GM12878 (cell line): ENCODE data around the gene ASB3. TPM values are rescaled to one million over a fixed set of nuclear protein-coding genes. Genes with fewer than 3 reads are reported as not detected.

Source experiments
- ATAC-seq: fragments of 200-7000 bp; cut with Tn5 transposase; 3 replicates; pipeline ENCODE4 v1.9.1; 2020; ENCODE audit warnings: mild to moderate bottlenecking, moderate library complexity
- BruUV-seq: library from RNA; stranded (reverse); fragments of 400-500 nt; replicated peaks from 2 replicates; lab custom pipeline; 2021; lab: Mats Ljungman, UMichigan
- CTCF ChIA-PET: fragments of 300-600 bp; sonication (Branson Sonifier 250); formaldehyde crosslinking; extraction: SDS; loops from one replicate; lab custom pipeline; 2021; ENCODE audit warnings: inconsistent platforms; lab: Yijun Ruan, JAX
- POLR2A ChIA-PET: fragments of 350-600 bp; formaldehyde crosslinking; extraction: SDS; loops from one replicate; lab custom pipeline; 2021; ENCODE audit warnings: inconsistent platforms; lab: Charles Lee
- RAD21 ChIA-PET: fragments of 300-600 bp; sonication (Branson Sonifier 250); formaldehyde crosslinking; loops from one replicate; lab custom pipeline; 2023; ENCODE audit warnings: antibody characterized with exemption; ENCODE audit not compliant: unreplicated experiment; lab: Charles Lee
- SMC1A ChIA-PET: fragments of 300-600 bp; sonication (Branson Sonifier 250); formaldehyde crosslinking; loops from one replicate; lab custom pipeline; 2023; ENCODE audit not compliant: unreplicated experiment, uncharacterized antibody; lab: Charles Lee
- DNase-seq: peaks from one replicate; pipeline ENCODE4 v3.0.0-alpha.2; 2011; ENCODE audit warnings: low read depth, low spot score
- FAIRE-seq: peaks from 3 replicates; lab custom pipeline; 2011; peaks lifted over from hg19 to GRCh38; lab: Jason Lieb, UNC
- H2AFZ ChIP-seq: 2 replicates; pipeline ENCODE4 v1.6.0; 2011; ENCODE audit warnings: low read depth, low read length, control low read depth; ENCODE audit not compliant: control insufficient read depth
- H3K27ac ChIP-seq: 2 replicates; pipeline ENCODE4 v1.5.1; 2011; ENCODE audit warnings: control low read depth; ENCODE audit not compliant: control insufficient read depth, insufficient read depth
- H3K27me3 ChIP-seq, 2 experiments: replicated peaks in 1 of 2; 2 replicates each; pipeline versions ENCODE4 v1.6.0 to v1.6.1; 2011; ENCODE audit warnings: low read length in 1 of 2; ENCODE audit not compliant: control insufficient read depth in 2 of 2, insufficient read depth in 2 of 2
- H3K36me3 ChIP-seq, 2 experiments: 2 replicates each; pipeline ENCODE4 v1.5.1; 2011; ENCODE audit warnings: low read length in 1 of 2; ENCODE audit not compliant: control insufficient read depth in 2 of 2, insufficient read depth in 2 of 2
- H3K4me1 ChIP-seq: 2 replicates; pipeline ENCODE4 v1.6.1; 2011; ENCODE audit warnings: mild to moderate bottlenecking, low read length, moderate library complexity, mixed read lengths; ENCODE audit not compliant: control insufficient read depth, insufficient read depth
- H3K4me2 ChIP-seq: 2 replicates; pipeline ENCODE4 v1.6.0; 2011; ENCODE audit warnings: control low read depth; ENCODE audit not compliant: control insufficient read depth, insufficient read depth
- H3K4me3 ChIP-seq: fragments of 200-600 bp; sonication (generic); 2 replicates; pipeline ENCODE4 v1.5.1; 2016
- H3K79me2 ChIP-seq: 2 replicates; pipeline ENCODE4 v1.6.0; 2011; ENCODE audit warnings: low read length; ENCODE audit not compliant: control insufficient read depth, insufficient read depth
- H3K9ac ChIP-seq: 2 replicates; pipeline ENCODE4 v1.8.0; 2011; ENCODE audit warnings: low read length, control low read depth, mixed read lengths; ENCODE audit not compliant: control insufficient read depth, insufficient read depth
- H3K9me3 ChIP-seq: replicated peaks from 3 replicates; pipeline ENCODE4 v1.5.1; 2011; ENCODE audit warnings: mild to moderate bottlenecking, low read length; ENCODE audit not compliant: control insufficient read depth, insufficient read depth
- H4K20me1 ChIP-seq: 2 replicates; pipeline ENCODE4 v1.6.0; 2011; ENCODE audit not compliant: control insufficient read depth, insufficient read depth
- ELK1 ChIP-seq: IDR thresholded peaks from 2 replicates; pipeline ENCODE4 v1.6.1; 2012; ENCODE audit warnings: low read depth, low read length, improper control_type of control experiment
- ETV6 ChIP-seq, 2 experiments: fragments of 450-650 bp in 1 of 2; IDR thresholded peaks in 1 of 2; conservative IDR thresholded peaks in 1 of 2; 2 replicates each; pipeline ENCODE4 v1.6.1; 2014; ENCODE audit warnings: antibody characterized with exemption in 1 of 2, borderline replicate concordance in 1 of 2, low read depth in 1 of 2, mild to moderate bottlenecking in 1 of 2, moderate library complexity in 1 of 2
- EZH2 ChIP-seq: IDR thresholded peaks from 2 replicates; pipeline ENCODE4 v1.6.1; 2012; ENCODE audit warnings: low read depth, mild to moderate bottlenecking, control low read depth, inconsistent platforms, low read length, borderline replicate concordance; ENCODE audit not compliant: control insufficient read depth
- NR2C2 ChIP-seq: IDR thresholded peaks from 2 replicates; pipeline ENCODE4 v1.6.1; 2011; ENCODE audit warnings: borderline replicate concordance, low read depth; ENCODE audit not compliant: control insufficient read depth, insufficient read length
- PBX3 ChIP-seq: IDR thresholded peaks from 2 replicates; pipeline ENCODE4 v1.6.1; 2011; ENCODE audit warnings: mild to moderate bottlenecking, low read depth, low read length, moderate library complexity; ENCODE audit not compliant: insufficient replicate concordance
- POU2F2 ChIP-seq: IDR thresholded peaks from 3 replicates; pipeline ENCODE4 v1.6.1; 2011; ENCODE audit warnings: low read depth, mild to moderate bottlenecking, low read length, borderline replicate concordance
- PRDM15 ChIP-seq: fragments of 450-650 bp; formaldehyde crosslinking; IDR thresholded peaks from 2 replicates; pipeline ENCODE4 v1.4.0; 2020; ENCODE audit warnings: mild to moderate bottlenecking, moderate library complexity
- RUNX3 ChIP-seq: IDR thresholded peaks from 2 replicates; pipeline ENCODE4 v1.6.1; 2012; ENCODE audit warnings: low read length, inconsistent platforms
- SMARCA5 ChIP-seq: fragments of 450-650 bp; IDR thresholded peaks from 2 replicates; pipeline ENCODE4 v1.6.1; 2017; ENCODE audit warnings: mild to moderate bottlenecking
- SREBF1 ChIP-seq: IDR thresholded peaks from 2 replicates; pipeline ENCODE4 v1.6.1; 2012; ENCODE audit warnings: mild to moderate bottlenecking, low read length
- TAF1 ChIP-seq: IDR thresholded peaks from 2 replicates; pipeline ENCODE4 v1.6.1; 2011; ENCODE audit warnings: mild to moderate bottlenecking, low read depth, low read length, borderline replicate concordance
- ZNF274 ChIP-seq: IDR thresholded peaks from one replicate; pipeline ENCODE4 v1.8.0; 2011; ENCODE audit not compliant: insufficient read length, insufficient read depth
- ZNF384 ChIP-seq: IDR thresholded peaks from 2 replicates; pipeline ENCODE4 v1.6.1; 2012; ENCODE audit warnings: low read depth, mild to moderate bottlenecking, low read length, improper control_type of control experiment, borderline replicate concordance
- ZSCAN29 ChIP-seq: fragments of 450-650 bp; IDR thresholded peaks from 2 replicates; pipeline ENCODE4 v1.6.1; 2017; ENCODE audit warnings: mild to moderate bottlenecking, moderate library complexity
- WGBS: methylation state at CpG from one replicate; pipeline ENCODE4 v1.1.6; 2016; ENCODE audit warnings: low lambda C conversion rate; ENCODE audit not compliant: insufficient replicate concordance, insufficient coverage; ENCODE audit errors: missing lambda C conversion rate; 5-methylcytosine and 5-hydroxymethylcytosine counted together
- in situ Hi-C: fragments of 300-500 bp; cut with MboI; formaldehyde crosslinking; loops from 9 replicates; pipeline ENCODE4 v1.14.3; 2018; ENCODE audit warnings: mixed read lengths
- intact Hi-C: fragments of 100-400 bp; cut with micrococcal nuclease; formaldehyde crosslinking; loops from one replicate; pipeline ENCODE4 v1.14.2; 2022; ENCODE audit not compliant: unreplicated experiment
- polyA plus RNA-seq, 11 experiments: library from polyadenylated mRNA; depleted of rRNA in 4 of 11; unstranded in 6 of 11; stranded (reverse) in 5 of 11; fragments of >200 nt; fragmentation: Nextera tagmentation in 4 of 11; fragmentation: Illumina TruSeq in 1 of 11; extraction: Ambion mirVana in 4 of 11; extraction: Trizol in 1 of 11; gene quantifications; 1 replicate in 1 of 11; 2 replicates in 10 of 11; pipeline versions ENCODE4 v1.2.1 to v1.2.3, GENCODE V29; 2011 to 2016; ENCODE audit warnings: inconsistent platforms in 2 of 11, missing spikeins in 2 of 11, low read depth in 1 of 11
- total RNA-seq, 4 experiments: library from RNA; depleted of rRNA in 3 of 4; stranded (reverse); fragments of >200 nt in 3 of 4; fragmentation: Illumina TruSeq in 1 of 4; extraction: Trizol in 1 of 4; gene quantifications; 2 replicates each; pipeline versions ENCODE4 v1.2.1 to v1.2.3, GENCODE V29; 2013 to 2021

Gene ASB3
- total and polyA plus RNA-seq, 10 of the 15 experiments (the other 5 are each of a cell fraction or from before 2014, with no cell fraction given) = 16.4 to 30.9 (median 22.6) TPM

- H4K20me1 ChIP-seq = no peaks in the 10 kb centered on the region
- no peak overlapping the region for H3K9ac ChIP-seq
- H3K36me3 ChIP-seq = no peaks in the 10 kb centered on the region
- SMC1A ChIA-PET = no interaction called here
- RAD21 ChIA-PET = no interaction called here
- no peaks in the 10 kb centered on the region for H3K27me3 ChIP-seq
- no TSS peak for BruUV-seq
- intact Hi-C loops (no loop called here), in situ Hi-C loops (no loop called here)
- no peak overlapping the region for H3K4me2 ChIP-seq
- DNase-seq = no peak
- no peak overlapping the region for H2AFZ ChIP-seq
- H3K4me1 ChIP-seq = no peaks in the 10 kb centered on the region
- WGBS = 72% methylated on average over 11 of the region's 11 CpGs
- ATAC-seq = no peak
- CTCF ChIA-PET = no interaction called here
- POLR2A ChIA-PET = no interaction called here
- H3K27ac ChIP-seq = no peak overlapping the region
- TF ChIP-seq SREBF1 (no peak), ZNF274 (no peak), ELK1 (no peak), RUNX3 (no peak), TAF1 (no peak), PRDM15 (CRISPR knock-in tag) (no peak), PBX3 (no peak), POU2F2 (no peak), SMARCA5 (no peak), EZH2 (no peak), ETV6 (conservative IDR thresholded peaks at IDR 0.05 in 1 of 2, IDR thresholded peaks at IDR 0.05 in 1 of 2; ENCODE audit: borderline replicate concordance in 1 of 2, low read depth in 1 of 2) (no peak), ZNF384 (no peak), ZSCAN29 (no peak), NR2C2 (no peak)
- no peaks in the 10 kb centered on the region for H3K9me3 ChIP-seq
- FAIRE-seq = no peak
- no peak overlapping the region for H3K4me3 ChIP-seq
- no peaks in the 10 kb centered on the region for H3K79me2 ChIP-seq
Observed at GRCh38 chr2:53829273-53829979, 42.7 kb upstream of the ASB3 start.
